ENCODE measurements around the gene IL25. TPM values are rescaled to one million over a fixed set of nuclear protein-coding genes. Genes with fewer than 3 reads are reported as not detected.

Gene IL25
- polyA plus RNA-seq, 1 of the 3 experiments (the other 2 are of a cell fraction) = not detected

- no peaks in the 10 kb centered on the region for H4K20me1 ChIP-seq (ENCODE audit: insufficient read depth)
- CTCF ChIA-PET = interaction anchor here (0.8 to 8.2 kb wide), 19 partner anchors 9 to 124 kb away, joined by 3 to 179 read pairs (median 5); partner anchors contain the start of genes EFS, PABPN1 and SLC22A17
- H3K9ac ChIP-seq = no peak overlapping the region
- 32% methylated on average over 3 of the region's 4 CpGs for WGBS (ENCODE audit: low lambda C conversion rate)
- H3K4me1 ChIP-seq (ENCODE audit: control insufficient read depth in 1 of 2, insufficient read depth in 2 of 2, low read depth in 1 of 2, low read length in 1 of 2) = peaks cover 0 to 3% of the 10 kb centered on the region in 2 experiments; a peak in 1 of 4 replicates
- no peak overlapping the region for H2AFZ ChIP-seq (ENCODE audit: low read depth)
- TF ChIP-seq, protein P1, sequence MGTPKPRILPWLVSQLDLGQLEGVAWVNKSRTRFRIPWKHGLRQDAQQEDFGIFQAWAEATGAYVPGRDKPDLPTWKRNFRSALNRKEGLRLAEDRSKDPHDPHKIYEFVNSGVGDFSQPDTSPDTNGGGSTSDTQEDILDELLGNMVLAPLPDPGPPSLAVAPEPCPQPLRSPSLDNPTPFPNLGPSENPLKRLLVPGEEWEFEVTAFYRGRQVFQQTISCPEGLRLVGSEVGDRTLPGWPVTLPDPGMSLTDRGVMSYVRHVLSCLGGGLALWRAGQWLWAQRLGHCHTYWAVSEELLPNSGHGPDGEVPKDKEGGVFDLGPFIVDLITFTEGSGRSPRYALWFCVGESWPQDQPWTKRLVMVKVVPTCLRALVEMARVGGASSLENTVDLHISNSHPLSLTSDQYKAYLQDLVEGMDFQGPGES (IDR thresholded peaks at IDR 0.05; ENCODE audit: low read depth, low read length) = no peak
- TF ChIP-seq FOXJ3 (CRISPR knock-in tag; IDR thresholded peaks at IDR 0.05) = no peak
- TF ChIP-seq SIN3A (IDR thresholded peaks at IDR 0.05; ENCODE audit: borderline replicate concordance, low read depth, low read length) = no peak
- TF ChIP-seq YY1 (IDR thresholded peaks at IDR 0.05; ENCODE audit: low read depth) = no peak
- no peak for TF ChIP-seq PBX3 (IDR thresholded peaks at IDR 0.05)
- TF ChIP-seq NRF1 (IDR thresholded peaks at IDR 0.05; ENCODE audit: low read depth, low read length) = no peak
- no peak for TF ChIP-seq EZH2phosphoT487 (IDR thresholded peaks at IDR 0.05; ENCODE audit: borderline replicate concordance, low read depth)
- TF ChIP-seq, protein P2, sequence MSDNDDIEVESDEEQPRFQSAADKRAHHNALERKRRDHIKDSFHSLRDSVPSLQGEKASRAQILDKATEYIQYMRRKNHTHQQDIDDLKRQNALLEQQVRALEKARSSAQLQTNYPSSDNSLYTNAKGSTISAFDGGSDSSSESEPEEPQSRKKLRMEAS (IDR thresholded peaks at IDR 0.05; ENCODE audit: low read depth) = no peak
- no peak for TF ChIP-seq CHD2 (IDR thresholded peaks at IDR 0.05; ENCODE audit: low read length, partially characterized antibody)
- no peak for TF ChIP-seq TAF1 (IDR thresholded peaks at IDR 0.05; ENCODE audit: borderline replicate concordance, low read depth, low read length)
- no peak for TF ChIP-seq FOSL2 (IDR thresholded peaks at IDR 0.05; ENCODE audit: borderline replicate concordance, low read depth)
- TF ChIP-seq, protein P3, sequence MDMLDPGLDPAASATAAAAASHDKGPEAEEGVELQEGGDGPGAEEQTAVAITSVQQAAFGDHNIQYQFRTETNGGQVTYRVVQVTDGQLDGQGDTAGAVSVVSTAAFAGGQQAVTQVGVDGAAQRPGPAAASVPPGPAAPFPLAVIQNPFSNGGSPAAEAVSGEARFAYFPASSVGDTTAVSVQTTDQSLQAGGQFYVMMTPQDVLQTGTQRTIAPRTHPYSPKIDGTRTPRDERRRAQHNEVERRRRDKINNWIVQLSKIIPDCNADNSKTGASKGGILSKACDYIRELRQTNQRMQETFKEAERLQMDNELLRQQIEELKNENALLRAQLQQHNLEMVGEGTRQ (IDR thresholded peaks at IDR 0.05; ENCODE audit: borderline replicate concordance, low read depth, low read length) = no peak
- TF ChIP-seq SMC3 (IDR thresholded peaks at IDR 0.05; ENCODE audit: low read depth, low read length) = no peak
- no peak for TF ChIP-seq GABPA (IDR thresholded peaks at IDR 0.05; ENCODE audit: low read depth)
- no peak for TF ChIP-seq POLR2AphosphoS5 (IDR thresholded peaks at IDR 0.05; ENCODE audit: low read depth, low read length)
- TF ChIP-seq MEF2A (IDR thresholded peaks at IDR 0.05; ENCODE audit: borderline replicate concordance, low read depth) = no peak
- TF ChIP-seq TEAD4 (IDR thresholded peaks at IDR 0.05; ENCODE audit: borderline replicate concordance, insufficient read depth) = no peak
- TF ChIP-seq NFIC (IDR thresholded peaks at IDR 0.05; ENCODE audit: borderline replicate concordance) = no peak
- TF ChIP-seq JUND (IDR thresholded peaks at IDR 0.05) = no peak
- no peak overlapping the region for H3K4me2 ChIP-seq
- H3K9me2 ChIP-seq = no peaks in the 10 kb centered on the region
- DNase-seq = no peak
- no peak overlapping the region for H3K4me3 ChIP-seq (ENCODE audit: low read depth in 2 of 2, low read length in 1 of 2)
- H3K9me3 ChIP-seq = no peaks in the 10 kb centered on the region
- H3K27me3 ChIP-seq (ENCODE audit: insufficient read depth) = peaks cover 8% of the 10 kb centered on the region
- H3K36me3 ChIP-seq (replicated peaks in 1 of 2; ENCODE audit: control insufficient read depth in 1 of 2, insufficient read depth in 2 of 2, low read length in 1 of 2) = no peaks in the 10 kb centered on the region
- no peak overlapping the region for H3K27ac ChIP-seq (ENCODE audit: low read depth in 2 of 2, low read length in 1 of 2)
- POLR2A ChIA-PET = no interaction called here
- H3F3A ChIP-seq (replicated peaks; ENCODE audit: insufficient read depth) = no peaks in the 10 kb centered on the region
- H3K79me2 ChIP-seq (ENCODE audit: insufficient read depth) = no peaks in the 10 kb centered on the region
Observed at GRCh38 chr14:23380976-23381375, 8.4 kb downstream of the IL25 start.
